IgD-negative memory B cell (primary cell): Measurements from ENCODE around the gene CDK14. TPM values are rescaled to one million over a fixed set of nuclear protein-coding genes. Genes with fewer than 3 reads are reported as not detected.

Experiments used
- H3K27ac Mint-ChIP-seq, 3 donors: one replicate each; pipeline ENCODE4 v1.8.0; 2020 to 2022; ENCODE audit warnings: mild to moderate bottlenecking in 3 of 3, mixed read lengths in 3 of 3, moderate library complexity in 1 of 3
- H3K27me3 Mint-ChIP-seq: one replicate; pipeline ENCODE4 v1.8.0; 2021; ENCODE audit warnings: mixed read lengths
- H3K36me3 Mint-ChIP-seq: one replicate; pipeline ENCODE4 v1.8.0; 2020; ENCODE audit warnings: mild to moderate bottlenecking, mixed read lengths
- H3K4me1 Mint-ChIP-seq, 3 donors: one replicate each; pipeline ENCODE4 v1.8.0; 2020 to 2022; ENCODE audit warnings: mixed read lengths in 3 of 3, mild to moderate bottlenecking in 1 of 3
- H3K4me3 Mint-ChIP-seq, 4 donors: one replicate each; pipeline ENCODE4 v1.8.0; 2020 to 2022; ENCODE audit warnings: mild to moderate bottlenecking in 4 of 4, mixed read lengths in 4 of 4, moderate library complexity in 3 of 4
- H3K9me3 Mint-ChIP-seq, 3 donors: one replicate each; pipeline ENCODE4 v1.8.0; 2020 to 2021; ENCODE audit warnings: mixed read lengths in 3 of 3, mild to moderate bottlenecking in 1 of 3
- polyA plus RNA-seq: library from polyadenylated mRNA; unstranded; fragments of 300-500 nt; fragmentation: Illumina TruSeq; gene quantifications from one replicate; pipeline ENCODE4 v1.2.3, GENCODE V29; 2021

CDK14 gene
- polyA plus RNA-seq, 1 donor from 2014 or later = 53.0 TPM

GRCh38 chr7:91249506-91250233 lies 653.5 kb downstream of the CDK14 start:
- Mint-ChIP-seq H3K9me3 (peaks cover 0 to 4% (median 0%) of the 10 kb centered on the region in 3 donors), H3K36me3 (no peaks in the 10 kb centered on the region), H3K27me3 (peaks cover 1% of the 10 kb centered on the region), H3K4me1 (no peaks in the 10 kb centered on the region), H3K4me3 (peak overlapping the region in 1 of 4 donors; percentile 41), H3K27ac (no peak overlapping the region)

- Mint-ChIP-seq H3K4me3 (no peak overlapping the region), H3K4me1 (no peaks in the 10 kb centered on the region), H3K36me3 (no peaks in the 10 kb centered on the region), H3K27me3 (peaks cover 4% of the 10 kb centered on the region), H3K9me3 (peaks cover 3 to 5% (median 4%) of the 10 kb centered on the region in 3 donors), H3K27ac (no peak overlapping the region)
Observed at GRCh38 chr7:91250706-91251105, 654.6 kb downstream of the CDK14 start.

- Mint-ChIP-seq H3K27ac (no peak overlapping the region), H3K9me3 (peaks cover 6 to 14% (median 11%) of the 10 kb centered on the region in 3 donors), H3K27me3 (peaks cover 6% of the 10 kb centered on the region), H3K4me1 (no peaks in the 10 kb centered on the region), H3K36me3 (no peaks in the 10 kb centered on the region), H3K4me3 (no peak overlapping the region)
Observed at GRCh38 chr7:91251877-91252276, 655.8 kb downstream of the CDK14 start.

Other genes with a start within 250 kb of the CDK14 start
- gene GTPBP10, start 249.6 kb upstream of the CDK14 start, polyA plus RNA-seq = 35.7 TPM
- gene CLDN12, start 192.9 kb upstream of the CDK14 start, polyA plus RNA-seq = 0.58 TPM
- not detected for gene PTTG1IP2, start 126.7 kb upstream of the CDK14 start, polyA plus RNA-seq